Upper lobe of left lung (tissue), 4 donors: ENCODE results near the gene ARHGEF38.

ENCODE experiments used
- CTCF ChIP-seq, 6 experiments: fragments of 450-650 bp in 4 of 6; fragments of 200-600 bp in 2 of 6; sonication (generic) in 2 of 6; IDR thresholded peaks; one replicate each; pipeline ENCODE4 v1.5.1; 2016 to 2019; ENCODE audit warnings: antibody characterized with exemption in 6 of 6
- EP300 ChIP-seq, 4 donors: sonication (generic); formaldehyde crosslinking; IDR thresholded peaks; one replicate each; pipeline ENCODE4 v1.5.1; 2017; ENCODE audit warnings: antibody characterized with exemption in 4 of 4, control low read depth in 2 of 4
- POLR2A ChIP-seq, 4 donors: fragments of 450-650 bp; IDR thresholded peaks; one replicate each; pipeline ENCODE4 v1.5.1; 2016 to 2017; ENCODE audit warnings: antibody characterized with exemption in 4 of 4, mild to moderate bottlenecking in 2 of 4
- POLR2AphosphoS5 ChIP-seq, 2 donors: sonication (generic); formaldehyde crosslinking; IDR thresholded peaks; one replicate each; pipeline ENCODE4 v1.5.1; 2017; ENCODE audit warnings: antibody characterized with exemption in 2 of 2

GRCh38 chr4:105645440-105645839, 93.0 kb downstream of the ARHGEF38 start:
- TF ChIP-seq POLR2A (IDR thresholded peaks at IDR 0.05) (no peak), EP300 (IDR thresholded peaks at IDR 0.05) (no peak), CTCF (IDR thresholded peaks at IDR 0.05) (no peak), POLR2AphosphoS5 (IDR thresholded peaks at IDR 0.05) (no peak)
